ENCODE data around the gene CDH23. TPM values are rescaled to one million over a fixed set of nuclear protein-coding genes. Genes with fewer than 3 reads are reported as not detected.

The CDH23 gene
- total and polyA plus RNA-seq, 9 of the 15 experiments (the other 6 are each of a cell fraction or from before 2014, with no cell fraction given): 0.18 to 1.2 (median 0.47) TPM

DNA sequence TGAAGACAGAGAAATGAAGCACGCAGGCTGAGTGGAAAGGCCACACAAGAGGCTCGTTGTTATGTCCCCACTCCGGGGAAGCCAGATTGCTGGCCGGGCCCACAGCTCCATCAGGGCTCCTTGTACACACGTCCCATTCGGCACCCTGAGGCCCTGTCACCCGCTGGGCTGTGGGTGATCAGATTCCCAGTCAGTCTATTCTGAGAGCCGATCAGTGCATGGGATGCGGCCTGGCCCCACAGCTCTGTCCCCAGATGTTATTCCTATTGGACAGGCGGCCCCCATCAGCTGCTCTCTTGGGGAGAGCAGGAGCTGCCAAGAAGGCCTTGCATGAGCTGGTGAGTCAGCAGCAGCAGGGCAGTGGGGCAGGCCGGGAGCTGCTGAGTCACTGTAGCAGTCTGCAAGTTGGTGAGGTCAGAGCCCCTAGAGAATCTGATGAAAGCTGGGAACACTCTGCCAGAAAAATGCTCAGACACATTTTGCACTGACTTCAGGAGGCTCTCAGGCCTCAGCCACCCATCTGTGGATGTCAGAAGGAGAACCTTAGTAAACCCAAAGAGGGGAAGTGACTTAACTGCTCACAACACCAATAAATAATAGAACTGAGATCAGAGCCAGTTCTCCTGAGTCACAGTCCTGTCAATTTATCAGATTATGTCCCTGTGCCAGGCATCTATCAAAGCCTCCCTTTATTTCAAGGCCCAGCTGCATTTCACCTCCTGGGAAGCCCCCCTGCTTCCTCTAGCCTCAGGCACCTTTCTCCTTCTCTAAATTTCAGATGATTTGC lies 463.7 kb downstream of the CDH23 start (continued):
- TF ChIP-seq, protein P1, sequence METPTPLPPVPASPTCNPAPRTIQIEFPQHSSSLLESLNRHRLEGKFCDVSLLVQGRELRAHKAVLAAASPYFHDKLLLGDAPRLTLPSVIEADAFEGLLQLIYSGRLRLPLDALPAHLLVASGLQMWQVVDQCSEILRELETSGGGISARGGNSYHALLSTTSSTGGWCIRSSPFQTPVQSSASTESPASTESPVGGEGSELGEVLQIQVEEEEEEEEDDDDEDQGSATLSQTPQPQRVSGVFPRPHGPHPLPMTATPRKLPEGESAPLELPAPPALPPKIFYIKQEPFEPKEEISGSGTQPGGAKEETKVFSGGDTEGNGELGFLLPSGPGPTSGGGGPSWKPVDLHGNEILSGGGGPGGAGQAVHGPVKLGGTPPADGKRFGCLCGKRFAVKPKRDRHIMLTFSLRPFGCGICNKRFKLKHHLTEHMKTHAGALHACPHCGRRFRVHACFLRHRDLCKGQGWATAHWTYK (CRISPR knock-in tag; IDR thresholded peaks at IDR 0.05): peak; percentile 91
- peak; percentile 72 to 88; a peak in 2 of 4 replicates for TF ChIP-seq TEAD1 (CRISPR knock-in tag; IDR thresholded peaks at IDR 0.05)
- TF ChIP-seq, protein P2, sequence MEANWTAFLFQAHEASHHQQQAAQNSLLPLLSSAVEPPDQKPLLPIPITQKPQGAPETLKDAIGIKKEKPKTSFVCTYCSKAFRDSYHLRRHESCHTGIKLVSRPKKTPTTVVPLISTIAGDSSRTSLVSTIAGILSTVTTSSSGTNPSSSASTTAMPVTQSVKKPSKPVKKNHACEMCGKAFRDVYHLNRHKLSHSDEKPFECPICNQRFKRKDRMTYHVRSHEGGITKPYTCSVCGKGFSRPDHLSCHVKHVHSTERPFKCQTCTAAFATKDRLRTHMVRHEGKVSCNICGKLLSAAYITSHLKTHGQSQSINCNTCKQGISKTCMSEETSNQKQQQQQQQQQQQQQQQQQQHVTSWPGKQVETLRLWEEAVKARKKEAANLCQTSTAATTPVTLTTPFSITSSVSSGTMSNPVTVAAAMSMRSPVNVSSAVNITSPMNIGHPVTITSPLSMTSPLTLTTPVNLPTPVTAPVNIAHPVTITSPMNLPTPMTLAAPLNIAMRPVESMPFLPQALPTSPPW (CRISPR knock-in tag; IDR thresholded peaks at IDR 0.05): peak; percentile 77
- TF ChIP-seq, protein P3, sequence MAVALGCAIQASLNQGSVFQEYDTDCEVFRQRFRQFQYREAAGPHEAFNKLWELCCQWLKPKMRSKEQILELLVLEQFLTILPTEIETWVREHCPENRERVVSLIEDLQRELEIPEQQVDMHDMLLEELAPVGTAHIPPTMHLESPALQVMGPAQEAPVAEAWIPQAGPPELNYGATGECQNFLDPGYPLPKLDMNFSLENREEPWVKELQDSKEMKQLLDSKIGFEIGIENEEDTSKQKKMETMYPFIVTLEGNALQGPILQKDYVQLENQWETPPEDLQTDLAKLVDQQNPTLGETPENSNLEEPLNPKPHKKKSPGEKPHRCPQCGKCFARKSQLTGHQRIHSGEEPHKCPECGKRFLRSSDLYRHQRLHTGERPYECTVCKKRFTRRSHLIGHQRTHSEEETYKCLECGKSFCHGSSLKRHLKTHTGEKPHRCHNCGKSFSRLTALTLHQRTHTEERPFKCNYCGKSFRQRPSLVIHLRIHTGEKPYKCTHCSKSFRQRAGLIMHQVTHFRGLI (CRISPR knock-in tag; IDR thresholded peaks at IDR 0.05): peak; percentile 66
- TF ChIP-seq, protein P4, sequence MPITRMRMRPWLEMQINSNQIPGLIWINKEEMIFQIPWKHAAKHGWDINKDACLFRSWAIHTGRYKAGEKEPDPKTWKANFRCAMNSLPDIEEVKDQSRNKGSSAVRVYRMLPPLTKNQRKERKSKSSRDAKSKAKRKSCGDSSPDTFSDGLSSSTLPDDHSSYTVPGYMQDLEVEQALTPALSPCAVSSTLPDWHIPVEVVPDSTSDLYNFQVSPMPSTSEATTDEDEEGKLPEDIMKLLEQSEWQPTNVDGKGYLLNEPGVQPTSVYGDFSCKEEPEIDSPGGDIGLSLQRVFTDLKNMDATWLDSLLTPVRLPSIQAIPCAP (CRISPR knock-in tag; IDR thresholded peaks at IDR 0.05; ENCODE audit: borderline replicate concordance): no peak
- TF ChIP-seq BRF1 (IDR thresholded peaks at IDR 0.05; ENCODE audit: borderline replicate concordance, extremely low read depth, insufficient read length): no peak
- TF ChIP-seq MCM3 (IDR thresholded peaks at IDR 0.05): no peak
- 0 out of 2 replicates have a peak, but pooled peaks have one; percentile 30 for TF ChIP-seq GTF2A2 (tag; IDR thresholded peaks at IDR 0.05)
- TF ChIP-seq, protein P5, sequence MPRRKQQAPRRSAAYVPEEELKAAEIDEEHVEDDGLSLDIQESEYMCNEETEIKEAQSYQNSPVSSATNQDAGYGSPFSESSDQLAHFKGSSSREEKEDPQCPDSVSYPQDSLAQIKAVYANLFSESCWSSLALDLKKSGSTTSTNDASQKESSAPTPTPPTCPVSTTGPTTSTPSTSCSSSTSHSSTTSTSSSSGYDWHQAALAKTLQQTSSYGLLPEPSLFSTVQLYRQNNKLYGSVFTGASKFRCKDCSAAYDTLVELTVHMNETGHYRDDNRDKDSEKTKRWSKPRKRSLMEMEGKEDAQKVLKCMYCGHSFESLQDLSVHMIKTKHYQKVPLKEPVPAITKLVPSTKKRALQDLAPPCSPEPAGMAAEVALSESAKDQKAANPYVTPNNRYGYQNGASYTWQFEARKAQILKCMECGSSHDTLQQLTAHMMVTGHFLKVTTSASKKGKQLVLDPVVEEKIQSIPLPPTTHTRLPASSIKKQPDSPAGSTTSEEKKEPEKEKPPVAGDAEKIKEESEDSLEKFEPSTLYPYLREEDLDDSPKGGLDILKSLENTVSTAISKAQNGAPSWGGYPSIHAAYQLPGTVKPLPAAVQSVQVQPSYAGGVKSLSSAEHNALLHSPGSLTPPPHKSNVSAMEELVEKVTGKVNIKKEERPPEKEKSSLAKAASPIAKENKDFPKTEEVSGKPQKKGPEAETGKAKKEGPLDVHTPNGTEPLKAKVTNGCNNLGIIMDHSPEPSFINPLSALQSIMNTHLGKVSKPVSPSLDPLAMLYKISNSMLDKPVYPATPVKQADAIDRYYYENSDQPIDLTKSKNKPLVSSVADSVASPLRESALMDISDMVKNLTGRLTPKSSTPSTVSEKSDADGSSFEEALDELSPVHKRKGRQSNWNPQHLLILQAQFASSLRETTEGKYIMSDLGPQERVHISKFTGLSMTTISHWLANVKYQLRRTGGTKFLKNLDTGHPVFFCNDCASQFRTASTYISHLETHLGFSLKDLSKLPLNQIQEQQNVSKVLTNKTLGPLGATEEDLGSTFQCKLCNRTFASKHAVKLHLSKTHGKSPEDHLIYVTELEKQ (CRISPR knock-in tag; IDR thresholded peaks at IDR 0.05): no peak
- no peak for TF ChIP-seq EZH2 (IDR thresholded peaks at IDR 0.05; ENCODE audit: borderline replicate concordance, low read depth, low read length)
- TF ChIP-seq, protein P6, sequence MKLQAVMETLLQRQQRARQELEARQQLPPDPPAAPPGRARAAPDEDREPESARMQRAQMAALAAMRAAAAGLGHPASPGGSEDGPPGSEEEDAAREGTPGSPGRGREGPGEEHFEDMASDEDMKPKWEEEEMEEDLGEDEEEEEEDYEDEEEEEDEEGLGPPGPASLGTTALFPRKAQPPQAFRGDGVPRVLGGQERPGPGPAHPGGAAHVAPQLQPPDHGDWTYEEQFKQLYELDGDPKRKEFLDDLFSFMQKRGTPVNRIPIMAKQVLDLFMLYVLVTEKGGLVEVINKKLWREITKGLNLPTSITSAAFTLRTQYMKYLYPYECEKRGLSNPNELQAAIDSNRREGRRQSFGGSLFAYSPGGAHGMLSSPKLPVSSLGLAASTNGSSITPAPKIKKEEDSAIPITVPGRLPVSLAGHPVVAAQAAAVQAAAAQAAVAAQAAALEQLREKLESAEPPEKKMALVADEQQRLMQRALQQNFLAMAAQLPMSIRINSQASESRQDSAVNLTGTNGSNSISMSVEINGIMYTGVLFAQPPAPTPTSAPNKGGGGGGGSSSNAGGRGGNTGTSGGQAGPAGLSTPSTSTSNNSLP (IDR thresholded peaks at IDR 0.05; ENCODE audit: borderline replicate concordance, low read depth, low read length): no peak; the same call in 1 of the 2 replicates
- TF ChIP-seq ZC3H8 (IDR thresholded peaks at IDR 0.05): no peak
- TF ChIP-seq ZNF444 (CRISPR knock-in tag; IDR thresholded peaks at IDR 0.05): no peak
- peak; percentile 52 for TF ChIP-seq ELF1 (tag; IDR thresholded peaks at IDR 0.05)
- TF ChIP-seq JUN (IDR thresholded peaks at IDR 0.05; ENCODE audit: borderline replicate concordance, low read depth, low read length): peak; percentile 100
- TF ChIP-seq JUN (CRISPR knock-in tag; IDR thresholded peaks at IDR 0.05; ENCODE audit: borderline replicate concordance): peak; percentile 98; the same call in 1 of the 2 replicates
